Ovary (tissue), 9 donors: ENCODE measurements around the gene UTP15. TPM values are rescaled to one million over a fixed set of nuclear protein-coding genes. Genes with fewer than 3 reads are reported as not detected.

Source experiments
- DNase-seq, 5 donors: peaks; one replicate each; pipeline ENCODE4 v3.0.0-alpha.2; 2019 to 2020
- H3K27ac ChIP-seq, 2 donors: fragments of 200-600 bp; one replicate each; pipeline versions ENCODE4 v1.5.1 to v1.8.0; 2019 to 2022
- H3K27me3 ChIP-seq: fragments of 200-600 bp; one replicate; pipeline ENCODE4 v1.8.0; 2022
- H3K36me3 ChIP-seq: fragments of 200-600 bp; sonication (generic); one replicate; pipeline ENCODE4 v1.5.1; 2019
- H3K4me1 ChIP-seq: one replicate; pipeline ENCODE4 v1.8.1; 2013; ENCODE audit warnings: mild to moderate bottlenecking, moderate library complexity; ENCODE audit not compliant: insufficient read depth
- H3K4me3 ChIP-seq: fragments of 200-600 bp; sonication (generic); one replicate; pipeline ENCODE4 v1.5.1; 2017
- H3K9me3 ChIP-seq, 2 donors: fragments of 200-600 bp in 1 of 2; sonication (generic) in 1 of 2; one replicate each; pipeline versions ENCODE4 v1.5.1 to v1.8.1; 2013 to 2019; ENCODE audit warnings: mild to moderate bottlenecking in 1 of 2, moderate library complexity in 1 of 2
- EP300 ChIP-seq: sonication (generic); formaldehyde crosslinking; IDR thresholded peaks from one replicate; pipeline ENCODE4 v1.6.1; 2017; ENCODE audit warnings: antibody characterized with exemption
- POLR2A ChIP-seq: fragments of 450-650 bp; IDR thresholded peaks from one replicate; pipeline ENCODE4 v1.6.1; 2017; ENCODE audit warnings: antibody characterized with exemption, mild to moderate bottlenecking, moderate library complexity
- WGBS, 3 donors: extraction: QIAGEN DNeasy Blood & Tissue Kit in 1 of 3; methylation state at CpG; one replicate each; pipeline versions ENCODE4 v1.1.5 to v1.1.7; 2013 to 2017; 5-methylcytosine and 5-hydroxymethylcytosine counted together
- intact Hi-C, 4 donors: fragments of 100-400 bp; cut with DNase I; formaldehyde crosslinking; loops; one replicate each; pipeline versions ENCODE4 v1.11.0 to v1.15.1; 2022 to 2023
- polyA plus RNA-seq, 2 donors: library from polyadenylated mRNA; stranded (reverse); fragments of 200-250 nt in 1 of 2; fragments of 350-450 nt in 1 of 2; fragmentation: Illumina TruSeq in 1 of 2; extraction: RNeasy Lipid Tissue Mini Kit (QIAGEN cat#74804) in 1 of 2; gene quantifications; one replicate each; pipeline ENCODE4 v1.2.3, GENCODE V29; 2013 to 2014
- total RNA-seq, 7 donors: library from RNA; depleted of rRNA in 2 of 7; stranded (reverse); fragments of >200 nt in 2 of 7; fragmentation: NEBNext Ultra II Directional in 3 of 7; extraction: Animal tissue kit (Norgen Biotek cat#: 25700) in 3 of 7; gene quantifications; one replicate each; pipeline versions ENCODE4 v1.1.0 to v1.2.4, GENCODE V29; 2016 to 2023
- TF ChIP-seq, protein P1 (sequence below), 3 donors: fragments of 450-650 bp in 2 of 3; fragments of 200-600 bp in 1 of 3; IDR thresholded peaks; one replicate each; pipeline versions ENCODE4 v1.5.1 to v1.8.0; 2016 to 2022; ENCODE audit warnings: antibody characterized with exemption in 3 of 3, mild to moderate bottlenecking in 1 of 3
- donor health status: DM: no; HTN: no; CAD: no; lungs with moderate emphysema.
- donor health status: DM: no; HTN: no; CAD: no.
- donor health status: Bipolar disorder and iron deficiency.
- donor health status: DM: yes; HTN: yes; CAD: no.
- donor health status: DM: no; HTN: no; CAD: no.
- donor health status: DM: yes; HTN: yes; CAD: no.

UTP15 gene
- total and polyA plus RNA-seq, 9 donors: 3.5 to 28.0 (median 13.4) TPM

DNA sequence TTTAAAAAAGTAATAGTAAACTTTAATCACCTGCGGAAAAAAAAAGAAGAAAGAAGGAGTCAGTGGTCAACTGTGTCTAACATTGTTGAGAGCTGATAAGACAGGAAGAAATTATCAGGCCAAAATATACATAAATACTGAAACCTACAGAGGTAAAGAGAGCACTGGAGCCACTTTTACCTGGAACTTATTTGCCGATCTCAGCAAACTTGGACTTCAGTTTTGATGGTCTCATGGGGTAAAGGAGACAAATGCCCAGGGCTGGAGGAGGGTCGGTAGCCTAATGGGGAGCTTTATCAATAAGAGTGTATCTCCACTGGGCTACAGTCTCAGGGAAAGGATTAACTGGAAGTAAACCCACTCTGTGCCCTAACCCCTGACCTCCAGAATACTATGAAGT is 33.8 kb downstream of the UTP15 start:
- H3K27me3 ChIP-seq: no peaks in the 10 kb centered on the region
- no peak overlapping the region for H3K4me3 ChIP-seq
- intact Hi-C loops: loop anchor here in 1 of 4 donors (5.0 kb wide), 1 partner anchor 183 kb away; no protein-coding TSS in a partner anchor
- no peaks in the 10 kb centered on the region for H3K36me3 ChIP-seq
- WGBS, 3 donors: 90 to 94% (median 93%) methylated on average over 3 of the region's 3 CpGs
- DNase-seq: no peak
- no peak for TF ChIP-seq EP300
- TF ChIP-seq POLR2A: no peak
- TF ChIP-seq, protein P1, sequence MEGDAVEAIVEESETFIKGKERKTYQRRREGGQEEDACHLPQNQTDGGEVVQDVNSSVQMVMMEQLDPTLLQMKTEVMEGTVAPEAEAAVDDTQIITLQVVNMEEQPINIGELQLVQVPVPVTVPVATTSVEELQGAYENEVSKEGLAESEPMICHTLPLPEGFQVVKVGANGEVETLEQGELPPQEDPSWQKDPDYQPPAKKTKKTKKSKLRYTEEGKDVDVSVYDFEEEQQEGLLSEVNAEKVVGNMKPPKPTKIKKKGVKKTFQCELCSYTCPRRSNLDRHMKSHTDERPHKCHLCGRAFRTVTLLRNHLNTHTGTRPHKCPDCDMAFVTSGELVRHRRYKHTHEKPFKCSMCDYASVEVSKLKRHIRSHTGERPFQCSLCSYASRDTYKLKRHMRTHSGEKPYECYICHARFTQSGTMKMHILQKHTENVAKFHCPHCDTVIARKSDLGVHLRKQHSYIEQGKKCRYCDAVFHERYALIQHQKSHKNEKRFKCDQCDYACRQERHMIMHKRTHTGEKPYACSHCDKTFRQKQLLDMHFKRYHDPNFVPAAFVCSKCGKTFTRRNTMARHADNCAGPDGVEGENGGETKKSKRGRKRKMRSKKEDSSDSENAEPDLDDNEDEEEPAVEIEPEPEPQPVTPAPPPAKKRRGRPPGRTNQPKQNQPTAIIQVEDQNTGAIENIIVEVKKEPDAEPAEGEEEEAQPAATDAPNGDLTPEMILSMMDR (IDR thresholded peaks at IDR 0.05): no peak
- H3K4me1 ChIP-seq: no peaks in the 10 kb centered on the region
- no peak overlapping the region for H3K27ac ChIP-seq
- no peaks in the 10 kb centered on the region for H3K9me3 ChIP-seq

DNA sequence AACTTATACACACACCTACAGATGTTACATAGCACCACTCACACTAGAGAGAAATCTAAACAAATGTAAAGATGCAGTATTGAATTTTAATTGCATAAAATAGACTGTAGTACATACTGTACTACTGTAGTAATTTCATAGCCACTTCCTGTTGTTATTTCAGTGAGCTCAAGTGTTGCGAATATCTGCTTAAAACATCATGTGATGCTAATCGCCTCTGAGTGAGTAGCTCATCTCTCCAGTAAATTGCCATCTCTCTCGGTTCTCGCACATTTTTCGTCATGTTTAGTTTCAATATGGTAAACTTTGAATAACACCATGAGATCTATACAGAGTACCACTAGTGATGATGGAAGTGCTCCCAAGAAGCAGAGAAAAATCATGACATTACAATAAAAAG is 38.5 kb downstream of the UTP15 start:
- H3K9me3 ChIP-seq: no peaks in the 10 kb centered on the region
- no peaks in the 10 kb centered on the region for H3K27me3 ChIP-seq
- peaks cover 7% of the 10 kb centered on the region for H3K4me1 ChIP-seq
- 88 to 95% (median 95%) methylated on average over 5 of the region's 5 CpGs for WGBS, 3 donors
- TF ChIP-seq EP300: no peak
- no peak for TF ChIP-seq POLR2A
- TF ChIP-seq, protein P1 (IDR thresholded peaks at IDR 0.05): no peak
- H3K4me3 ChIP-seq: no peak overlapping the region
- no peak overlapping the region for H3K27ac ChIP-seq
- DNase-seq: no peak
- intact Hi-C loops: no loop called here
- H3K36me3 ChIP-seq: no peaks in the 10 kb centered on the region

DNA sequence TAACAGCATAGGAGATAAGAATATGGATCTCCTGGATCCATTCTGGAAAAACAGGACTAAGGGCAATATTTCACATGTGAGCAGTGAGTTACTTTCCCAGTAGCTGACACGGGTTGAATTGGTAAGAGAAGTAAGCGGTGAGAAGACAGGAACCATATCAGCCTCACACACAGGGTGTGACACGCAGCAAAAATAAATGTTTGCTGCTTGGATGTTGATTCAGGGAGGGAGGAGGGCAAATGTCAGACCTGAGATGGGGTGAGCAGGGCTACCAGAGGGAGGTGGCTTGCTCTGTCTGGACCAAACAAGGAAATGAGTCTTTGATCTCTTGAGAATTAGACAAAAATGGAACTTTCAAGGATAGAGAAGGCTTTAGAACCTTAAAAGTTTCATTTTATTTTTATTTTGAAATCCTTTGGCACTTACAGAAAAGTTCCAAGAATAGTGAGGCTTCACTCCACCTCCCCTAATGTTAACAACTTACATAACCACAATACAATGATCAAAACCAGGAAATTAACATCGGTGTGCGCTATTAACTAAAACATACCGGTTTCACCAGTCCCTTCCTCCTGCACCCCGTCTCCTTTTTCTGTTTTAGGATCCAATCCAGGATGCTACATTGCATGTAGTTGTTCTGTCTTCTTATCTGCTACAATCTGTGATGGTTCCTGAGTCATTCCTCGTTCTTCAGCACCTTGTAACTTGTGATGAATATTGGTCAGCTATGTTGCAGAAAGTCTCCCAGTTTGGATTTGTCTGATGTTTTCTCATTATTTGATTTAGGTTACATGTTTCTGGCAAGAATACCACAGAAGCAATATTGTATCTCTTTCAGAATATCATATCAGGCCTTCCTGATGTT is 39.9 kb downstream of the UTP15 start:
- no peak for DNase-seq
- Histone ChIP-seq H3K4me3 (no peak overlapping the region), H3K4me1 (peaks cover 7% of the 10 kb centered on the region), H3K9me3 (no peaks in the 10 kb centered on the region), H3K27ac (peak overlapping the region in 1 of 2 donors; percentile 42), H3K27me3 (no peaks in the 10 kb centered on the region), H3K36me3 (no peaks in the 10 kb centered on the region)
- 48 to 68% (median 48%) methylated on average over 8 of the region's 8 CpGs for WGBS, 3 donors
- TF ChIP-seq POLR2A: no peak
- TF ChIP-seq, protein P1 (IDR thresholded peaks at IDR 0.05): no peak
- TF ChIP-seq EP300: no peak
- intact Hi-C loops: no loop called here

DNA sequence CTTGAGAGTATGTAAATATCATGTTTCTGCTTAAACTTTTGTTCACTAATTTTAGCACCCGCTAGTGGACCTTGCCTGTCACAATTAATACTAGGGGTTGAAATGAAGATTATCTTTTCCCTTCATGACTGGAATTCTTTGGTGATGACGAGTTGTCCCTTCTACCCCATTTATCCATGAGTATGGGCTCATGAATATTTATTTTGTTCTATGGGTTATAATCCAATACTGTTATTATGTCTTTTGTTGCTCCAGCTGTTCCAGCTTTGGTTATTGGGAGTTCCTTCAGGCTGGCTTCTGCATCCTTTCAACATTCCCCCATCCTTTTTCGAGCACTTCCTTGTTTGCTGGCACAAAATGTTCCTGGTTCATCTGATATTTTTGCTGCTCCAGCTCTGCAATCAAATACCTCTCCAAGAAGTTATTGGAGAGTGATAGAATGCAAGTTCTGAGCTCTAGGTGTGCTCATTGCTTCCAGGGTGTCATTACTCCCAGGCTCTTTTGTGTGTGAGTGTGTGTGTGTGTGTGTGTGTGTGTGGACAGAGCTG is 40.7 kb downstream of the UTP15 start:
- intact Hi-C loops: no loop called here
- no peak for TF ChIP-seq EP300
- TF ChIP-seq, protein P1 (IDR thresholded peaks at IDR 0.05): no peak
- no peak for TF ChIP-seq POLR2A
- Histone ChIP-seq H3K4me1 (peaks cover 7% of the 10 kb centered on the region), H3K27me3 (no peaks in the 10 kb centered on the region), H3K4me3 (no peak overlapping the region), H3K9me3 (no peaks in the 10 kb centered on the region), H3K36me3 (no peaks in the 10 kb centered on the region), H3K27ac (no peak overlapping the region)
- DNase-seq: no peak
- 16 to 24% (median 21%) methylated on average over 3 of the region's 3 CpGs for WGBS, 3 donors
